GM18867 (cell line): ENCODE data around the gene CRIP3.

Experiments
- ATAC-seq: cut with Tn5 transposase; IDR thresholded peaks from one replicate; pipeline ENCODE4 v1.9.1; 2021; ENCODE audit warnings: mild to moderate bottlenecking, moderate library complexity; ENCODE audit not compliant: unreplicated experiment

The CRIP3 gene

DNA sequence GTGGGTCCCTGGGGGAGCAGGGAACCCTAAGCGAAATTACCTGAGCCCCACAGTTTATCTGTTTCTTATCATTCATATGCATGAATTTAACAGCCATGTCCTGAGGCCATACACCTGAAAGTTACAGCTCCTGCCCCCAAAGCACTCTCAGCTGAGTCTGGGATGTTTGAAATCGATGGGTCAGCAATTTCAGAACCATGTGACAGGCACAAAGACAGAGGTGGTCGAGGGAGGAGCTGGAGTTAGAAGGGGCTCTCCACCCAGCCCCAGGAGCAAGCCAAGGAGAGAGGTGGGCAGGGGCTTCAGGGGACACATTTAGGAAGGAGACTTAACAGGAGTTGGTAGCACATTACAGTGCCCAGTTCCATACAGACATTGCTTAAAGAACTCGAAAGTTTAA lies 50.4 kb downstream of the CRIP3 start:
- no peak for ATAC-seq

GRCh38 chr6:43257367-43258145 lies 51.1 kb downstream of the CRIP3 start:
- no peak for ATAC-seq

GRCh38 chr6:43256670-43257366 lies 51.8 kb downstream of the CRIP3 start:
- ATAC-seq: no peak
